Liver (tissue), 9 donors: ENCODE results near the gene FEZ2. TPM values are rescaled to one million over a fixed set of nuclear protein-coding genes. Genes with fewer than 3 reads are reported as not detected.

Experiments used
- DNase-seq: peaks from one replicate; pipeline ENCODE4 v3.0.0-alpha.2; 2017; ENCODE audit warnings: low spot score
- H3K27ac ChIP-seq, 2 donors: one replicate each; pipeline ENCODE4 v1.7.0; 2013; ENCODE audit warnings: inconsistent platforms in 2 of 2, low read length in 2 of 2, control low read depth in 1 of 2, low read depth in 1 of 2, mild to moderate bottlenecking in 1 of 2
- H3K27me3 ChIP-seq, 4 donors: one replicate each; pipeline versions ENCODE4 v1.6.1 to v1.7.0; 2013; ENCODE audit warnings: low read length in 3 of 4, inconsistent platforms in 1 of 4, mild to moderate bottlenecking in 1 of 4, moderate library complexity in 1 of 4; ENCODE audit not compliant: control insufficient read depth in 4 of 4, insufficient read depth in 4 of 4
- H3K36me3 ChIP-seq, 4 donors: one replicate each; pipeline versions ENCODE4 v1.6.1 to v1.7.0; 2013; ENCODE audit warnings: low read length in 3 of 4, mild to moderate bottlenecking in 3 of 4, low read depth in 1 of 4, moderate library complexity in 1 of 4; ENCODE audit not compliant: control insufficient read depth in 4 of 4, insufficient read depth in 3 of 4
- H3K4me1 ChIP-seq, 4 donors: one replicate each; pipeline versions ENCODE4 v1.6.1 to v1.7.0; 2013; ENCODE audit warnings: low read length in 3 of 4, mild to moderate bottlenecking in 3 of 4, moderate library complexity in 1 of 4; ENCODE audit not compliant: control insufficient read depth in 4 of 4, insufficient read depth in 4 of 4
- H3K4me3 ChIP-seq, 3 donors: one replicate each; pipeline versions ENCODE4 v1.6.1 to v1.7.0; 2013; ENCODE audit warnings: low read length in 3 of 3, control low read depth in 1 of 3, low read depth in 1 of 3, mild to moderate bottlenecking in 1 of 3
- H3K9ac ChIP-seq, 2 donors: one replicate each; pipeline ENCODE4 v1.7.0; 2013; ENCODE audit warnings: low read length in 2 of 2, mild to moderate bottlenecking in 2 of 2, moderate library complexity in 2 of 2, control low read depth in 1 of 2, low read depth in 1 of 2
- H3K9me3 ChIP-seq, 4 donors: one replicate each; pipeline versions ENCODE4 v1.6.1 to v1.7.0; 2013; ENCODE audit warnings: low read length in 3 of 4; ENCODE audit not compliant: control insufficient read depth in 4 of 4
- ATF3 ChIP-seq: IDR thresholded peaks from 2 replicates; pipeline ENCODE4 v1.6.1; 2016; ENCODE audit warnings: antibody characterized with exemption
- EGR1 ChIP-seq, 2 donors: IDR thresholded peaks; 2 replicates each; pipeline ENCODE4 v1.6.1; 2016 to 2018; ENCODE audit warnings: antibody characterized with exemption in 2 of 2, low read depth in 2 of 2
- FOXA1 ChIP-seq: IDR thresholded peaks from 2 replicates; pipeline ENCODE4 v1.6.1; 2016; ENCODE audit warnings: antibody characterized with exemption
- FOXA2 ChIP-seq: IDR thresholded peaks from 2 replicates; pipeline ENCODE4 v1.6.1; 2016; ENCODE audit warnings: antibody characterized with exemption
- GABPA ChIP-seq, 2 donors: IDR thresholded peaks in 1 of 2; conservative IDR thresholded peaks in 1 of 2; 2 replicates each; pipeline ENCODE4 v1.6.1; 2016; ENCODE audit warnings: antibody characterized with exemption in 2 of 2, mild to moderate bottlenecking in 1 of 2, moderate library complexity in 1 of 2
- HNF4A ChIP-seq, 2 donors: conservative IDR thresholded peaks; 2 replicates each; pipeline ENCODE4 v1.6.1; 2016; ENCODE audit warnings: antibody characterized with exemption in 2 of 2, mild to moderate bottlenecking in 2 of 2
- HNF4G ChIP-seq: IDR thresholded peaks from 2 replicates; pipeline ENCODE4 v1.6.1; 2016; ENCODE audit warnings: antibody characterized with exemption
- MAX ChIP-seq: IDR thresholded peaks from 2 replicates; pipeline ENCODE4 v1.6.1; 2016; ENCODE audit warnings: antibody characterized with exemption
- NR2F2 ChIP-seq: IDR thresholded peaks from 2 replicates; pipeline ENCODE4 v1.6.1; 2016; ENCODE audit warnings: antibody characterized with exemption
- RAD21 ChIP-seq, 2 donors: IDR thresholded peaks; 2 replicates each; pipeline ENCODE4 v1.6.1; 2016; ENCODE audit warnings: antibody characterized with exemption in 2 of 2, mild to moderate bottlenecking in 2 of 2
- REST ChIP-seq: IDR thresholded peaks from 2 replicates; pipeline ENCODE4 v1.6.1; 2016; ENCODE audit warnings: antibody characterized with exemption, mild to moderate bottlenecking
- RXRA ChIP-seq, 2 donors: IDR thresholded peaks; 2 replicates each; pipeline ENCODE4 v1.6.1; 2017 to 2018; ENCODE audit warnings: antibody characterized with exemption in 2 of 2, mild to moderate bottlenecking in 1 of 2
- SP1 ChIP-seq: IDR thresholded peaks from 2 replicates; pipeline ENCODE4 v1.6.1; 2018; ENCODE audit warnings: antibody characterized with exemption, mild to moderate bottlenecking
- TAF1 ChIP-seq: conservative IDR thresholded peaks from 2 replicates; pipeline ENCODE4 v1.6.1; 2016; ENCODE audit warnings: antibody characterized with exemption, mild to moderate bottlenecking
- YY1 ChIP-seq: IDR thresholded peaks from 2 replicates; pipeline ENCODE4 v1.6.1; 2016; ENCODE audit warnings: antibody characterized with exemption, mild to moderate bottlenecking
- WGBS: extraction: QIAGEN DNeasy Blood & Tissue Kit; methylation state at CpG from one replicate; pipeline ENCODE4 v1.1.7; 2013; 5-methylcytosine and 5-hydroxymethylcytosine counted together
- polyA plus RNA-seq, 2 donors: library from polyadenylated mRNA; stranded (reverse) in 1 of 2; unstranded in 1 of 2; fragments of 200-250 nt in 1 of 2; fragments of >200 nt in 1 of 2; fragmentation: Nextera tagmentation in 1 of 2; extraction: Ambion mirVana in 1 of 2; gene quantifications; one replicate each; pipeline versions ENCODE4 v1.2.1 to v1.2.3, GENCODE V29; 2013 to 2015
- total RNA-seq, 2 donors: library from RNA; depleted of rRNA; stranded (reverse); fragments of >200 nt; gene quantifications; one replicate each; pipeline ENCODE4 v1.2.3, GENCODE V29; 2014
- donor health status: healthy.
- donor health status: healthy.
- donor health status: healthy.
- donor health status: healthy.
- donor health status: healthy.

The FEZ2 gene
- total and polyA plus RNA-seq, 4 donors, result 11.9 to 16.1 (median 14.1) TPM

GRCh38 chr2:36607947-36608346 is 10.0 kb upstream of the FEZ2 start:
- no peak overlapping the region for H3K9ac ChIP-seq
- no peaks in the 10 kb centered on the region for H3K9me3 ChIP-seq
- no peaks in the 10 kb centered on the region for H3K4me1 ChIP-seq
- H3K4me3 ChIP-seq, result no peak overlapping the region
- no peak for DNase-seq
- peaks cover 0 to 3% (median 0%) of the 10 kb centered on the region in 4 donors for H3K27me3 ChIP-seq
- H3K27ac ChIP-seq, result no peak overlapping the region
- TF ChIP-seq HNF4A (conservative IDR thresholded peaks at IDR 0.05) (no peak), REST (no peak), HNF4G (no peak), EGR1 (IDR thresholded peaks at IDR 0.05; ENCODE audit: low read depth in 2 of 2) (no peak), RXRA (IDR thresholded peaks at IDR 0.05) (no peak), ATF3 (no peak), MAX (no peak), NR2F2 (no peak), RAD21 (IDR thresholded peaks at IDR 0.05) (no peak), SP1 (no peak), YY1 (no peak), FOXA1 (no peak), TAF1 (no peak)
- H3K36me3 ChIP-seq, result no peaks in the 10 kb centered on the region
- WGBS, result 79% methylated on average over 3 of the region's 3 CpGs

GRCh38 chr2:36606925-36607324 is 9.0 kb upstream of the FEZ2 start:
- 61% methylated on average over 3 of the region's 3 CpGs for WGBS
- TF ChIP-seq MAX (no peak), TAF1 (no peak), GABPA (IDR thresholded peaks at IDR 0.05 in 1 of 2, conservative IDR thresholded peaks at IDR 0.05 in 1 of 2) (no peak), FOXA2 (no peak), FOXA1 (no peak), REST (no peak), SP1 (no peak)
- Histone ChIP-seq H3K36me3 (no peaks in the 10 kb centered on the region), H3K4me1 (no peaks in the 10 kb centered on the region), H3K27ac (no peak overlapping the region), H3K9ac (no peak overlapping the region), H3K27me3 (peaks cover 0 to 3% (median 0%) of the 10 kb centered on the region in 4 donors), H3K4me3 (no peak overlapping the region), H3K9me3 (no peaks in the 10 kb centered on the region)
- no peak for DNase-seq
